ENCODE results near the gene FADS1.

- TF ChIP-seq CTCF (conservative IDR thresholded peaks at IDR 0.05; ENCODE audit: low read length) (no peak), EZH2phosphoT487 (IDR thresholded peaks at IDR 0.05; ENCODE audit: borderline replicate concordance, low read depth, low read length) (no peak)
Observed at GRCh38 chr11:61820174-61820573, 3.4 kb upstream of the FADS1 start.

All from OCI-LY7 (cell line).